Pancreas (tissue), 10 donors: Measurements from ENCODE around the gene DPYSL4. TPM values are rescaled to one million over a fixed set of nuclear protein-coding genes. Genes with fewer than 3 reads are reported as not detected.
A peak's percentile ranks its signal among the peaks of the same experiment; 100 is the strongest.
"Not testable (repeated sequence)": the region's sequence is repeated elsewhere in the genome, so short reads cannot be mapped to it uniquely, and the experiment has no call there.

ENCODE experiments used
- ATAC-seq, 4 donors: fragments of 200-7000 bp; cut with Tn5 transposase; one replicate each; pipeline versions ENCODE4 v1.8.0 to v1.9.1; 2020; ENCODE audit warnings: mild to moderate bottlenecking in 4 of 4, moderate library complexity in 4 of 4
- DNase-seq, 6 donors: peaks; one replicate each; pipeline ENCODE4 v3.0.0-alpha.2; 2020
- FAIRE-seq: peaks from 2 replicates; lab custom pipeline; 2012; peaks lifted over from hg19 to GRCh38; lab: Jason Lieb, UNC
- H3K27ac ChIP-seq, 4 donors: fragments of 200-600 bp; sonication (generic); 1 replicate in 3 of 4; 2 replicates in 1 of 4; pipeline versions ENCODE4 v1.5.0 to v1.8.0; 2020
- H3K27me3 ChIP-seq, 4 donors: fragments of 200-600 bp; one replicate each; pipeline ENCODE4 v1.8.0; 2021
- H3K36me3 ChIP-seq, 3 donors: fragments of 200-600 bp; sonication (generic) in 1 of 3; one replicate each; pipeline versions ENCODE4 v1.5.0 to v1.8.0; 2020 to 2021
- H3K4me1 ChIP-seq, 3 donors: fragments of 200-600 bp; one replicate each; pipeline ENCODE4 v1.8.0; 2021
- H3K4me3 ChIP-seq, 4 donors: fragments of 200-600 bp; sonication (generic) in 2 of 4; one replicate each; pipeline versions ENCODE4 v1.5.0 to v1.8.0; 2020 to 2021
- H3K9me3 ChIP-seq, 4 donors: fragments of 200-600 bp; one replicate each; pipeline ENCODE4 v1.8.0; 2021
- WGBS, 2 donors: extraction: QIAGEN DNeasy Blood & Tissue Kit; methylation state at CpG; one replicate each; pipeline ENCODE4 v1.1.7; 2013; 5-methylcytosine and 5-hydroxymethylcytosine counted together
- intact Hi-C, 3 donors: fragments of 100-400 bp; cut with DNase I; formaldehyde crosslinking; loops; one replicate each; pipeline versions ENCODE4 v1.11.1 to v1.14.2; 2022
- polyA plus RNA-seq, 2 donors: library from polyadenylated mRNA; stranded (reverse); fragments of 200-250 nt; gene quantifications; one replicate each; pipeline ENCODE4 v1.2.3, GENCODE V29; 2013
- total RNA-seq, 6 donors: library from RNA; stranded (reverse); fragmentation: NEBNext Ultra II Directional in 4 of 6; extraction: Animal tissue kit (Norgen Biotek cat#: 25700) in 4 of 6; gene quantifications; one replicate each; pipeline versions ENCODE4 v1.2.1 to v1.2.4, GENCODE V29; 2021 to 2023
- TF ChIP-seq, protein P1 (sequence below), 4 donors: fragments of 200-600 bp; sonication (generic) in 3 of 4; IDR thresholded peaks; one replicate each; pipeline versions ENCODE4 v1.5.0 to v1.8.0; 2021; ENCODE audit warnings: antibody characterized with exemption in 4 of 4
- donor health status: healthy with polysubstance abuse.
- donor health status: DM: no; HTN: no; CAD: no; lungs with moderate emphysema.
- donor health status: DM: no; HTN: no; CAD: no.
- donor health status: control.
- donor health status: control.
- donor health status: Bipolar disorder and iron deficiency.
- donor health status: DM: yes; HTN: yes; CAD: no.
- donor health status: DM: no; HTN: no; CAD: no.
- donor health status: DM: no; HTN: no; CAD: no.
- donor health status: DM: yes; HTN: yes; CAD: no.

DPYSL4 gene
- total and polyA plus RNA-seq, 8 donors = 0.46 to 2.8 (median 1.2) TPM

DNA sequence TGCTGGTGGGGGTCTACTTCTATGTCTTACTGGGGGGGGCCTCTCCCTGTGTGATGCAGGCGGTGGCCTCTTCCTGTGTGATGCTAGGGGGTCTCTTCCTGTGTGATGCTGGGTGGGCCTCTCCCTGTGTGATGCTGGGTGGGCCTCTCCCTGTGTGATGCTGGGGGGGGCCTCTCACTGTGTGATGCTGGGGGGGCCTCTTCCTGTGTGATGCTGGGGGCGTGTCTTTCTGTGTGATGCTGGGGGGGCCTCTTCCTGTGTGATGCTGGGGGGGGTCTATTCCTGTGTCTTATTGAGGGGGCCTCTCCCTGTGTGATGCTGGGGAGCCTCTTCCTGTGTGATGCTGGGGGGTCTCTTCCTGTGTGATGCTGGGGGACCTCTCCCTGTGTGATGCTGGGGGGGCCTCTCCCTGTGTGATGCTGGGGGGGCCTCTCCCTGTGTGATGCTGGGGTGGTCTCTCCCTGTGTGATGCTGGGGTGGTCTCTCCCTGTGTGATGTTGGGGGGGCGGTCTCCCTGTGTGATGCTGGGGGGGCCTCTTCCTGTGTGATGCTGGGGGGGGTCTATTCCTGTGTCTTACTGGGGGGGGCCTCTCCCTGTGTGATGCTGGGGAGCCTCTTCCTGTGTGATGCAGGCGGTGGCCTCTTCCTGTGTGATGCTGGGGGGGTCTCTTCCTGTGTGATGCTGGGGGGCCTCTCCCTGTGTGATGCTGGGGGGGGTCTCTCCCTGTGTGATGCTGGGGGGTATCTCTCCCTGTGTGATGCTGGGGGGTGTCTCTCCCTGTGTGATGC lies 25.7 kb upstream of the DPYSL4 start:
- H3K4me1 ChIP-seq, H3K36me3 ChIP-seq, H3K27me3 ChIP-seq, DNase-seq, H3K9me3 ChIP-seq, FAIRE-seq, H3K4me3 ChIP-seq, H3K27ac ChIP-seq, ATAC-seq, intact Hi-C loops: not testable (repeated sequence)
- 61 to 70% methylated on average over 2 to 3 of the region's 4 CpGs for WGBS, 2 donors

DNA sequence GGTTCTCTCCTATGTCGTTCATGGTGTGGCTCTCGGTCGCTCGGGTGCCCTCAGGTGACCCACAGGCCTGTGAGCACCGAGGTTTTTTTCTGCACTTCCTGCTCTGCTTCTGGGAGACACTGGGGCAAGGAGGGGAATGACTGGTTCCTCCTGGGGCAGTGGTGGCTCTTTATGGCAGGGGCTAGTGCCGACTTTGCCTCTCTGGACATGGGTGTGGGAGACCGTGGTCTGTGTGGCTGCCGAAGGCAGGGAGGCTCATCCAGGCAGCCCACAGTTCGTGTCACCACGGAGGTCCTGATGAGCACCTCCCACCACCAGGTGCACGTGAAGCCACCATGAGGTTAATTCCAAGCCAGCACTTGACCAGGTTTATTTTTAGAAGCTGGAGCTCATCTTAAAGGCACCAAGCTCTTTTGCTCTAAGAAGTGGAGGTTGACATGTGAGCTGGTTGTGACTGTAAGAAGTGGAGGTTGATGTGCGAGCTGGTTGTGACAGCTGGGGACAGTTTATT lies 24.7 kb upstream of the DPYSL4 start:
- Histone ChIP-seq H3K36me3 (no peaks in the 10 kb centered on the region), H3K27me3 (no peaks in the 10 kb centered on the region), H3K27ac (no peak overlapping the region), H3K9me3 (no peaks in the 10 kb centered on the region), H3K4me3 (no peak overlapping the region), H3K4me1 (peaks cover 0 to 8% (median 0%) of the 10 kb centered on the region in 3 donors)
- TF ChIP-seq, protein P1, sequence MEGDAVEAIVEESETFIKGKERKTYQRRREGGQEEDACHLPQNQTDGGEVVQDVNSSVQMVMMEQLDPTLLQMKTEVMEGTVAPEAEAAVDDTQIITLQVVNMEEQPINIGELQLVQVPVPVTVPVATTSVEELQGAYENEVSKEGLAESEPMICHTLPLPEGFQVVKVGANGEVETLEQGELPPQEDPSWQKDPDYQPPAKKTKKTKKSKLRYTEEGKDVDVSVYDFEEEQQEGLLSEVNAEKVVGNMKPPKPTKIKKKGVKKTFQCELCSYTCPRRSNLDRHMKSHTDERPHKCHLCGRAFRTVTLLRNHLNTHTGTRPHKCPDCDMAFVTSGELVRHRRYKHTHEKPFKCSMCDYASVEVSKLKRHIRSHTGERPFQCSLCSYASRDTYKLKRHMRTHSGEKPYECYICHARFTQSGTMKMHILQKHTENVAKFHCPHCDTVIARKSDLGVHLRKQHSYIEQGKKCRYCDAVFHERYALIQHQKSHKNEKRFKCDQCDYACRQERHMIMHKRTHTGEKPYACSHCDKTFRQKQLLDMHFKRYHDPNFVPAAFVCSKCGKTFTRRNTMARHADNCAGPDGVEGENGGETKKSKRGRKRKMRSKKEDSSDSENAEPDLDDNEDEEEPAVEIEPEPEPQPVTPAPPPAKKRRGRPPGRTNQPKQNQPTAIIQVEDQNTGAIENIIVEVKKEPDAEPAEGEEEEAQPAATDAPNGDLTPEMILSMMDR (IDR thresholded peaks at IDR 0.05) = no peak
- FAIRE-seq (no peak), ATAC-seq (peak in 1 of 4 donors; percentile 36), DNase-seq (peak in 2 of 6 donors; percentile 32 to 43)
- WGBS, 2 donors = 40 to 43% methylated on average over 12 of the region's 12 CpGs
- intact Hi-C loops = no loop called here

- 38 to 40% methylated on average over 10 of the region's 10 CpGs for WGBS, 2 donors
- TF ChIP-seq, protein P1 (IDR thresholded peaks at IDR 0.05) = no peak
- intact Hi-C loops = no loop called here
- ATAC-seq = peak in 3 of 4 donors; percentile 24 to 52 (median 34)
- Histone ChIP-seq H3K4me1 (peaks cover 0 to 8% (median 0%) of the 10 kb centered on the region in 3 donors), H3K27ac (no peak overlapping the region), H3K4me3 (no peak overlapping the region), H3K27me3 (no peaks in the 10 kb centered on the region), H3K36me3 (no peaks in the 10 kb centered on the region), H3K9me3 (no peaks in the 10 kb centered on the region)
- FAIRE-seq = no peak
- DNase-seq = peak in 3 of 6 donors; percentile 14 to 63 (median 58)
Measured at GRCh38 chr10:132162590-132163277, 24.0 kb upstream of the DPYSL4 start.

DNA sequence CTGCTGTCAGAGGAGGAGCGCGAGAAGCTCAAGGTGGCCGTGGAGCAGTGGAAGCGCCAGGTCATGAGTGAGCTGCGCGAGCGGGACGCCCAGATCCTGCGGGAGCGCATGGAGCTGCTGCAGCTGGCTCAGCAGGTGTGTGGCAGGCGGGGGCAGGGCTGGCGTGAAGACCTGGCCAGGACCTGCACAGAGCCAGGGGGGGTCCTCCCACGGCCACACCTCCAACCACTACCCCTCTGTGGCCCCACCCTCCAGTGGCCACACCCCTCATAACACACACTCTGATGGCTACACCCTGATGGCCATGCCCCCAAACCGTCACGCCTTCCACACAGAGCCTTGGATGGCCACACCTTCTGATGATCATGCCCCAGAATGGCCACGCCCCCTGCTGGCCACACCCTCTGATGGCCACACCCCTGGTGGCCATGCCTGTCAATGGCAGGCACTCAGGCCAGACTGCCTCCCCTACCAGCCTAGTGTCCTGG lies 23.4 kb upstream of the DPYSL4 start:
- DNase-seq (peak in 5 of 6 donors; percentile 22 to 71 (median 62)), FAIRE-seq (no peak), ATAC-seq (peak; percentile 48 to 77 (median 58))
- no peaks in the 10 kb centered on the region for H3K36me3 ChIP-seq
- H3K27ac ChIP-seq = no peak overlapping the region
- no peaks in the 10 kb centered on the region for H3K9me3 ChIP-seq
- intact Hi-C loops = no loop called here
- no peaks in the 10 kb centered on the region for H3K27me3 ChIP-seq
- 26 to 27% methylated on average over 13 to 16 of the region's 16 CpGs for WGBS, 2 donors
- peaks cover 0 to 8% (median 0%) of the 10 kb centered on the region in 3 donors for H3K4me1 ChIP-seq
- H3K4me3 ChIP-seq = no peak overlapping the region
- TF ChIP-seq, protein P1 (IDR thresholded peaks at IDR 0.05) = no peak

- Histone ChIP-seq H3K9me3 (no peaks in the 10 kb centered on the region), H3K27me3 (no peaks in the 10 kb centered on the region), H3K4me1 (peaks cover 0 to 8% (median 0%) of the 10 kb centered on the region in 3 donors), H3K4me3 (no peak overlapping the region), H3K36me3 (no peaks in the 10 kb centered on the region), H3K27ac (no peak overlapping the region)
- WGBS, 2 donors = 66 to 78% methylated on average over 14 to 17 of the region's 17 CpGs
- no peak for ATAC-seq
- TF ChIP-seq, protein P1 (IDR thresholded peaks at IDR 0.05) = no peak
- DNase-seq = peak in 2 of 6 donors; percentile 32 to 39
- no peak for FAIRE-seq
- intact Hi-C loops = no loop called here
Measured at GRCh38 chr10:132163826-132164515, 22.8 kb upstream of the DPYSL4 start.
